ENCODE data around the gene ZFP1. TPM values are rescaled to one million over a fixed set of nuclear protein-coding genes. Genes with fewer than 3 reads are reported as not detected.

Gene ZFP1
- total and polyA plus RNA-seq, 9 of the 15 experiments (the other 6 are each of a cell fraction or from before 2014, with no cell fraction given): 2.6 to 14.7 (median 11.6) TPM

DNA sequence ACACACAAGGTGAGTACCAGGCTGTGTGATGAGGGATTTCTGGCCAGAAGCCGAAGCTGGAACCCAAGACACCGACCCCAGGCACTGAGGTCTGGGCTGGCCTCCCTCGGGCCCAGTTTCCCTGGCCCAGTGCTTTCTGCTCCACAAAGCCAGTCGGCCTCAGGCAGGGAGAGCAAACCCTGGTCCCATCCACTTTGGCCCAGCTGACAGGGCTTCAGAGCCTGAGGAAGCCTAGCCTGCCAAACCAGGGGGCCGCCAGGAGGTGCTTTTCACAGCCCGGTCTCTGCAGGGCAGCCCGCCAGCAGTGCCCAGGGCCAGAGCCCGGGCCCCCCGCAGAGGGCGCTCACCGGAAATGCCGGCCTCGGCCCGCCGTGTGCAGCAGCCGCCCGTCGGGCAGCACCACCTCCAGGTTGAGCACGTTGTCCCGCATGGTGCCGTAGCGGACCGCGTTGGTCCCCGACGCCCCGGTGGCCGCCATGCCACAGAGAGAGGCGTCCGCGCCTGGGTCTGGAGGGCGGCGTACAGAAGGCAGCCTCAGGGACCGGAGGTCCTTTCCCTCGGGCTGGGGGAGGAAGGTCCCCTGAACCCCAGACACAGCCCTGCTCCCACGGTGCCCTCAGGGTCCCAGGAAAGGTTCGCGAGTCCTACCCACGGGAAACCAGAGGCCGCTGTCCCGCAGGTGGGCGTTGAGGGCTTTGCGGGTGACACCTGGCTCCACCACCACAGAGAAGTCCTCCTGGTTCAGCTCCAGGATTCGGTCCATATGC is 34.0 kb upstream of the ZFP1 start:
- ChIA-PET CTCF (ENCODE audit: low intra/inter-chr PET ratio) (no interaction called here), POLR2A (no interaction called here)
- 95% methylated on average over 16 of the region's 44 CpGs for WGBS (ENCODE audit: insufficient coverage, low coverage, missing lambda C conversion rate)
- in situ Hi-C loops (cut with MboI) (no loop called here), intact Hi-C loops (cut with micrococcal nuclease) (loop anchor here (5.0 kb wide), 1 partner anchor 72 kb away; no protein-coding TSS in a partner anchor)
- Histone ChIP-seq H3K4me1 (replicated peaks in 1 of 2; ENCODE audit: control insufficient read depth in 2 of 2, insufficient read depth in 2 of 2, low read length in 2 of 2) (peaks cover 15 to 70% of the 10 kb centered on the region in 2 experiments; a peak in 4 of 5 replicates), H3K4me3 (no peak overlapping the region), H4K20me1 (replicated peaks; ENCODE audit: control insufficient read depth, insufficient read depth, low read length) (no peaks in the 10 kb centered on the region), H3K9ac (ENCODE audit: insufficient read depth in 1 of 2, low read depth in 2 of 2, low read length in 2 of 2) (no peak overlapping the region), H3K9me1 (ENCODE audit: control insufficient read depth, insufficient read depth, low read length) (peaks cover 3% of the 10 kb centered on the region), H3K4me2 (ENCODE audit: insufficient read depth, low read length) (no peak overlapping the region), H3K36me3 (ENCODE audit: control insufficient read depth, insufficient read depth, low read length) (peaks cover 2% of the 10 kb centered on the region; the same call in 1 of the 3 replicates), H3K79me2 (ENCODE audit: control insufficient read depth, insufficient read depth, low read length) (no peaks in the 10 kb centered on the region), H2AFZ (ENCODE audit: low read depth, low read length) (no peak overlapping the region), H3K27me3 (ENCODE audit: control insufficient read depth in 2 of 2, insufficient read depth in 2 of 2, low read length in 2 of 2) (no peaks in the 10 kb centered on the region), H3K9me3 (replicated peaks; ENCODE audit: control insufficient read depth, insufficient read depth, low read depth, low read length) (no peaks in the 10 kb centered on the region), H3K27ac (ENCODE audit: extremely low read depth, low read depth, low read length) (no peak overlapping the region)
- FAIRE-seq (no peak), DNase-seq (ENCODE audit: extremely low read depth in 1 of 4, low spot score in 3 of 4) (no peak), ATAC-seq (no peak)
- no peak for TF ChIP-seq ZNF41 (CRISPR knock-in tag; conservative IDR thresholded peaks at IDR 0.05)
- no peak for TF ChIP-seq GMEB1 (CRISPR knock-in tag; IDR thresholded peaks at IDR 0.05)
- peak; percentile 45 for TF ChIP-seq RBM22 (IDR thresholded peaks at IDR 0.05; ENCODE audit: low read depth, low read length, poor library complexity, severe bottlenecking)
- no peak for TF ChIP-seq ARID1B (IDR thresholded peaks at IDR 0.05)
- TF ChIP-seq KLF1 (tag; IDR thresholded peaks at IDR 0.05): no peak
- peak; percentile 57 for TF ChIP-seq POLR2G (IDR thresholded peaks at IDR 0.05; ENCODE audit: low read depth, low read length)
- TF ChIP-seq NFIX (CRISPR knock-in tag; IDR thresholded peaks at IDR 0.05; ENCODE audit: low read depth): no peak
- no peak for TF ChIP-seq ZBTB17 (CRISPR knock-in tag; IDR thresholded peaks at IDR 0.05)
- BruUV-seq (replicated peaks): no TSS peak

All from K562 (cell line).